Adrenal gland (tissue), 5 donors: ENCODE results near the gene FLYWCH1.

Source experiments
- CTCF ChIP-seq, 6 experiments: fragments of 450-650 bp in 4 of 6; fragments of 200-600 bp in 2 of 6; sonication (generic) in 1 of 6; IDR thresholded peaks; 1 replicate in 5 of 6; 2 replicates in 1 of 6; pipeline versions ENCODE4 v1.5.1 to v1.8.0; 2016 to 2021; ENCODE audit warnings: antibody characterized with exemption in 6 of 6, mild to moderate bottlenecking in 2 of 6, moderate library complexity in 1 of 6
- POLR2A ChIP-seq, 2 donors: fragments of 450-650 bp; IDR thresholded peaks; one replicate each; pipeline ENCODE4 v1.6.1; 2017; ENCODE audit warnings: antibody characterized with exemption in 2 of 2, mild to moderate bottlenecking in 2 of 2, moderate library complexity in 1 of 2
- donor health status: DM: no; HTN: no; CAD: no.

DNA sequence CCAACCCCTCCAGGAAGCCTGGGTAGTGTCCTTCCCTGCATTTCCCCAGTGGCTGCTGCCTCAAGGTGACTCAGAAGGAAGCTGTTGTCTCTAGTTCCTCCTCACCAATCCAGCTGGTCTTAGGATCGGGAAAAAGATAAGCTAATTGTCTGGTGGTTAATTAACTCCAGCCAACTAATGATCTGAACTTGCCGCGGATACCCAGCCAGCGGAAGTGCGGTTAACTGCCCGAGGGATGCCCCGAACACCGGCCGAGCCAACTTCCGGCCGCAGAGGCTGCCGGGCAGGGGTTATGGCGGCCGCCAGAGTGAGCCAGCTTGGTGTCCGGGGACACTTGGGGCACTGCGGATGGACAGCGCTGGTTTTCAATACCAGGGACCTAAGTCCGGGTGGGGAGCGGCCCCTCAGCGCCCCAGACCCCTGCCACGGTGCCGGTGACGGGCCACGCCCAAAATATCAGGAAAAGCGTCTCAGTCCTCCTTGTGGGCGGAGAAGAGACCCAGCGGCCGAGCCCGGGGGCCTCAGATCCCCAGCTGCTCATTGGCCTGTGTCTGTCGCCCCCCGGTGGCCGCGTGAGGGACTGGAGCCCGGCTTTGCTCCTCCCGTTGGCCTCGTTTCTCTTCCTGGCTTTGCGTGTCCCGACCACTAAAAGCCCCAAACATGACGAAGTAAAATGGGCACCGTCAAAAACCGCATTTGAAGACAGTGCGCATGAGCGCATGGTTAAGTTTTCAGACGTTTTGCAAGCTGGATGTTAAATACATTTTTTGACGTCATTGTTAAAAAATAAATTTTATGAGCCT, 43.5 kb upstream of the FLYWCH1 start:
- TF ChIP-seq POLR2A (IDR thresholded peaks at IDR 0.05), result peak; percentile 63 to 72
- TF ChIP-seq CTCF (IDR thresholded peaks at IDR 0.05), result peak; percentile 90 to 99 (median 98)
